WTC11 (cell line): ENCODE data around the gene TRRAP.

Experiments
- CTCF ChIP-seq: fragments of 200-600 bp; IDR thresholded peaks from 2 replicates; pipeline ENCODE4 v1.8.0; 2022; ENCODE audit warnings: antibody characterized with exemption
- E2F4 ChIP-seq: sonication (generic); formaldehyde crosslinking; IDR thresholded peaks from 2 replicates; pipeline ENCODE4 v1.8.1; 2022; ENCODE audit warnings: low read depth, mild to moderate bottlenecking, moderate library complexity, missing genetic modification reagents, borderline replicate concordance
- MAX ChIP-seq: sonication (generic); formaldehyde crosslinking; IDR thresholded peaks from 2 replicates; pipeline ENCODE4 v1.8.0; 2022; ENCODE audit warnings: mild to moderate bottlenecking, missing genetic modification reagents
- MXD4 ChIP-seq: fragments of 250-450 bp; sonication (Bioruptor Pico); IDR thresholded peaks from 2 replicates; pipeline ENCODE4 v1.8.0; 2021; ENCODE audit warnings: mild to moderate bottlenecking, moderate library complexity, borderline replicate concordance
- NFYB ChIP-seq: sonication (generic); formaldehyde crosslinking; conservative IDR thresholded peaks from 2 replicates; pipeline ENCODE4 v1.8.0; 2022; ENCODE audit warnings: low read depth, missing genetic modification reagents
- NR1H2 ChIP-seq: sonication (generic); formaldehyde crosslinking; IDR thresholded peaks from 2 replicates; pipeline ENCODE4 v1.9.0; 2021; ENCODE audit warnings: mild to moderate bottlenecking, moderate library complexity, missing genetic modification reagents
- SP1 ChIP-seq: sonication (generic); formaldehyde crosslinking; conservative IDR thresholded peaks from 2 replicates; pipeline ENCODE4 v1.8.1; 2022; ENCODE audit warnings: missing genetic modification reagents
- TEAD4 ChIP-seq: sonication (generic); formaldehyde crosslinking; IDR thresholded peaks from 2 replicates; pipeline ENCODE4 v1.8.0; 2022; ENCODE audit warnings: mild to moderate bottlenecking, missing genetic modification reagents
- ZNF512 ChIP-seq: sonication (generic); formaldehyde crosslinking; IDR thresholded peaks from 2 replicates; pipeline ENCODE4 v1.8.1; 2022; ENCODE audit warnings: missing genetic modification reagents, borderline replicate concordance
- TF ChIP-seq, protein P1 (sequence below): sonication (generic); formaldehyde crosslinking; IDR thresholded peaks from 2 replicates; pipeline ENCODE4 v1.8.0; 2022; ENCODE audit warnings: missing genetic modification reagents

GRCh38 chr7:98877692-98878364 is 504 bp upstream of the TRRAP start:
- no peak for TF ChIP-seq TEAD4
- no peak for TF ChIP-seq NR1H2 (CRISPR knock-in tag)
- TF ChIP-seq ZNF512 (CRISPR knock-in tag) = no peak
- no peak for TF ChIP-seq CTCF
- no peak for TF ChIP-seq SP1
- no peak for TF ChIP-seq E2F4 (CRISPR knock-in tag)
- TF ChIP-seq MAX (CRISPR knock-in tag) = no peak
- no peak for TF ChIP-seq MXD4 (CRISPR knock-in tag)
- TF ChIP-seq NFYB (CRISPR knock-in tag) = no peak
- TF ChIP-seq, protein P1, sequence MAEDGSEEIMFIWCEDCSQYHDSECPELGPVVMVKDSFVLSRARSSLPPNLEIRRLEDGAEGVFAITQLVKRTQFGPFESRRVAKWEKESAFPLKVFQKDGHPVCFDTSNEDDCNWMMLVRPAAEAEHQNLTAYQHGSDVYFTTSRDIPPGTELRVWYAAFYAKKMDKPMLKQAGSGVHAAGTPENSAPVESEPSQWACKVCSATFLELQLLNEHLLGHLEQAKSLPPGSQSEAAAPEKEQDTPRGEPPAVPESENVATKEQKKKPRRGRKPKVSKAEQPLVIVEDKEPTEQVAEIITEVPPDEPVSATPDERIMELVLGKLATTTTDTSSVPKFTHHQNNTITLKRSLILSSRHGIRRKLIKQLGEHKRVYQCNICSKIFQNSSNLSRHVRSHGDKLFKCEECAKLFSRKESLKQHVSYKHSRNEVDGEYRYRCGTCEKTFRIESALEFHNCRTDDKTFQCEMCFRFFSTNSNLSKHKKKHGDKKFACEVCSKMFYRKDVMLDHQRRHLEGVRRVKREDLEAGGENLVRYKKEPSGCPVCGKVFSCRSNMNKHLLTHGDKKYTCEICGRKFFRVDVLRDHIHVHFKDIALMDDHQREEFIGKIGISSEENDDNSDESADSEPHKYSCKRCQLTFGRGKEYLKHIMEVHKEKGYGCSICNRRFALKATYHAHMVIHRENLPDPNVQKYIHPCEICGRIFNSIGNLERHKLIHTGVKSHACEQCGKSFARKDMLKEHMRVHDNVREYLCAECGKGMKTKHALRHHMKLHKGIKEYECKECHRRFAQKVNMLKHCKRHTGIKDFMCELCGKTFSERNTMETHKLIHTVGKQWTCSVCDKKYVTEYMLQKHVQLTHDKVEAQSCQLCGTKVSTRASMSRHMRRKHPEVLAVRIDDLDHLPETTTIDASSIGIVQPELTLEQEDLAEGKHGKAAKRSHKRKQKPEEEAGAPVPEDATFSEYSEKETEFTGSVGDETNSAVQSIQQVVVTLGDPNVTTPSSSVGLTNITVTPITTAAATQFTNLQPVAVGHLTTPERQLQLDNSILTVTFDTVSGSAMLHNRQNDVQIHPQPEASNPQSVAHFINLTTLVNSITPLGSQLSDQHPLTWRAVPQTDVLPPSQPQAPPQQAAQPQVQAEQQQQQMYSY (CRISPR knock-in tag) = no peak
